Neutrophil (primary cell): ENCODE data around the gene ADGRV1.
"Not testable (repeated sequence)": the region's sequence is repeated elsewhere in the genome, so short reads cannot be mapped to it uniquely, and the experiment has no call there.

Source experiments
- H3K27ac ChIP-seq: fragments of 200-600 bp; sonication (generic); 2 replicates; pipeline ENCODE4 v1.5.1; 2016; ENCODE audit warnings: mild to moderate bottlenecking, moderate library complexity
- H3K27me3 ChIP-seq: fragments of 200-600 bp; sonication (generic); 2 replicates; pipeline ENCODE4 v1.6.0; 2016; ENCODE audit warnings: mild to moderate bottlenecking
- H3K36me3 ChIP-seq: fragments of 200-600 bp; sonication (generic); 2 replicates; pipeline ENCODE4 v1.5.1; 2017
- H3K4me1 ChIP-seq, 2 experiments: fragments of 200-600 bp in 1 of 2; sonication (generic) in 1 of 2; 1 replicate in 1 of 2; 2 replicates in 1 of 2; pipeline versions ENCODE4 v1.5.1 to v1.6.1; 2013 to 2016; ENCODE audit warnings: low read depth in 1 of 2, low read length in 1 of 2, mild to moderate bottlenecking in 1 of 2, moderate library complexity in 1 of 2; ENCODE audit not compliant: control insufficient read depth in 1 of 2, insufficient read depth in 1 of 2
- H3K4me3 ChIP-seq, 2 experiments: fragments of 200-600 bp in 1 of 2; sonication (generic) in 1 of 2; 1 replicate in 1 of 2; 2 replicates in 1 of 2; pipeline ENCODE4 v1.5.1; 2013 to 2016; ENCODE audit warnings: low read depth in 1 of 2, low read length in 1 of 2, mild to moderate bottlenecking in 1 of 2, moderate library complexity in 1 of 2
- H3K9me3 ChIP-seq: fragments of 200-600 bp; sonication (generic); 2 replicates; pipeline ENCODE4 v1.5.1; 2016
- CTCF ChIP-seq: fragments of 200-600 bp; sonication (generic); IDR thresholded peaks from 2 replicates; pipeline ENCODE4 v1.5.1; 2016; ENCODE audit warnings: antibody characterized with exemption

Gene ADGRV1

GRCh38 chr5:90570034-90570433 lies 11.4 kb downstream of the ADGRV1 start:
- H3K27me3 ChIP-seq: no peaks in the 10 kb centered on the region
- H3K4me1 ChIP-seq: no peaks in the 10 kb centered on the region

GRCh38 chr5:90571147-90571773 lies 12.7 kb downstream of the ADGRV1 start:
- Histone ChIP-seq H3K4me1 (no peaks in the 10 kb centered on the region), H3K27me3 (no peaks in the 10 kb centered on the region), H3K9me3 (no peaks in the 10 kb centered on the region), H3K27ac (no peak overlapping the region), H3K36me3 (no peaks in the 10 kb centered on the region), H3K4me3 (no peak overlapping the region)
- no peak for TF ChIP-seq CTCF

More at GRCh38 chr5:90570034-90570433, 11.4 kb downstream of the ADGRV1 start:
- H3K4me3 ChIP-seq: no peak overlapping the region
- no peak overlapping the region for H3K27ac ChIP-seq
- no peaks in the 10 kb centered on the region for H3K9me3 ChIP-seq
- no peak for TF ChIP-seq CTCF
- no peaks in the 10 kb centered on the region for H3K36me3 ChIP-seq

GRCh38 chr5:90575712-90576111 lies 17.1 kb downstream of the ADGRV1 start:
- H3K9me3 ChIP-seq: no peaks in the 10 kb centered on the region
- no peak overlapping the region for H3K27ac ChIP-seq
- no peak overlapping the region for H3K4me3 ChIP-seq
- H3K27me3 ChIP-seq: no peaks in the 10 kb centered on the region
- H3K4me1 ChIP-seq: no peaks in the 10 kb centered on the region
- H3K36me3 ChIP-seq: no peaks in the 10 kb centered on the region
- no peak for TF ChIP-seq CTCF

GRCh38 chr5:90576566-90576965 lies 18.0 kb downstream of the ADGRV1 start:
- not testable (repeated sequence) for H3K36me3 ChIP-seq, H3K27ac ChIP-seq, H3K9me3 ChIP-seq, H3K27me3 ChIP-seq, H3K4me1 ChIP-seq, H3K4me3 ChIP-seq

GRCh38 chr5:90579905-90580304 lies 21.3 kb downstream of the ADGRV1 start:
- H3K4me3 ChIP-seq, H3K36me3 ChIP-seq, H3K27me3 ChIP-seq: not testable (repeated sequence)

GRCh38 chr5:90581956-90582355 lies 23.4 kb downstream of the ADGRV1 start:
- TF ChIP-seq CTCF: no peak
- H3K9me3 ChIP-seq: no peaks in the 10 kb centered on the region
- H3K27ac ChIP-seq: no peak overlapping the region
- H3K36me3 ChIP-seq: no peaks in the 10 kb centered on the region
- no peaks in the 10 kb centered on the region for H3K27me3 ChIP-seq
- H3K4me1 ChIP-seq: no peaks in the 10 kb centered on the region
- H3K4me3 ChIP-seq: no peak overlapping the region

More at GRCh38 chr5:90579905-90580304, 21.3 kb downstream of the ADGRV1 start:
- not testable (repeated sequence) for H3K9me3 ChIP-seq, H3K4me1 ChIP-seq, H3K27ac ChIP-seq
